Osteoblast (primary cell): ENCODE measurements around the gene HS6ST3. TPM values are rescaled to one million over a fixed set of nuclear protein-coding genes. Genes with fewer than 3 reads are reported as not detected.

Experiments
- DNase-seq: peaks from one replicate; pipeline ENCODE4 v3.0.0; 2011; ENCODE audit warnings: low spot score, mixed read lengths; ENCODE audit not compliant: insufficient read length; ENCODE audit errors: missing footprints
- H2AFZ ChIP-seq: 2 replicates; pipeline ENCODE4 v1.6.0; 2011; ENCODE audit warnings: mild to moderate bottlenecking, low read length
- H3K27ac ChIP-seq: 2 replicates; pipeline ENCODE4 v1.5.1; 2011; ENCODE audit warnings: mild to moderate bottlenecking, low read depth, low read length, moderate library complexity
- H3K27me3 ChIP-seq: 2 replicates; pipeline ENCODE4 v1.6.0; 2012; ENCODE audit warnings: mild to moderate bottlenecking, control low read depth, inconsistent platforms, low read length, moderate library complexity; ENCODE audit not compliant: insufficient read depth
- H3K36me3 ChIP-seq: 2 replicates; pipeline ENCODE4 v1.5.1; 2011; ENCODE audit warnings: mild to moderate bottlenecking, low read length, control low read depth, moderate library complexity; ENCODE audit not compliant: insufficient read depth
- H3K4me1 ChIP-seq: 2 replicates; pipeline ENCODE4 v1.5.1; 2011; ENCODE audit warnings: mild to moderate bottlenecking, low read length, control low read depth, moderate library complexity; ENCODE audit not compliant: insufficient read depth
- H3K4me2 ChIP-seq: 2 replicates; pipeline ENCODE4 v1.6.0; 2011; ENCODE audit warnings: mild to moderate bottlenecking, low read length; ENCODE audit not compliant: insufficient read depth
- H3K4me3 ChIP-seq: fragments of 200-600 bp; sonication (generic); 3 replicates; pipeline ENCODE4 v1.5.1; 2012; ENCODE audit warnings: mild to moderate bottlenecking, low read length, inconsistent platforms; ENCODE audit not compliant: insufficient read depth
- H3K79me2 ChIP-seq: 2 replicates; pipeline ENCODE4 v1.6.0; 2012; ENCODE audit warnings: mild to moderate bottlenecking, low read length, control low read depth, inconsistent platforms; ENCODE audit not compliant: insufficient read depth
- H3K9me3 ChIP-seq: 2 replicates; pipeline ENCODE4 v1.5.1; 2011; ENCODE audit warnings: low read depth, low read length, control low read depth
- H4K20me1 ChIP-seq: 2 replicates; pipeline ENCODE4 v1.6.0; 2012; ENCODE audit warnings: mild to moderate bottlenecking, low read length, control low read depth; ENCODE audit not compliant: insufficient read depth
- total RNA-seq: library from RNA; depleted of rRNA; stranded (reverse); fragments of >200 nt; gene quantifications from 2 replicates; pipeline ENCODE4 v1.2.3, GENCODE V29; 2012
- TF ChIP-seq, protein P1 (sequence below): IDR thresholded peaks from 2 replicates; pipeline ENCODE4 v1.5.1; 2011; ENCODE audit warnings: mild to moderate bottlenecking, low read depth, low read length, moderate library complexity; ENCODE audit errors: extremely low read depth

HS6ST3 gene
- total RNA-seq, 1 donor, result not detected

DNA sequence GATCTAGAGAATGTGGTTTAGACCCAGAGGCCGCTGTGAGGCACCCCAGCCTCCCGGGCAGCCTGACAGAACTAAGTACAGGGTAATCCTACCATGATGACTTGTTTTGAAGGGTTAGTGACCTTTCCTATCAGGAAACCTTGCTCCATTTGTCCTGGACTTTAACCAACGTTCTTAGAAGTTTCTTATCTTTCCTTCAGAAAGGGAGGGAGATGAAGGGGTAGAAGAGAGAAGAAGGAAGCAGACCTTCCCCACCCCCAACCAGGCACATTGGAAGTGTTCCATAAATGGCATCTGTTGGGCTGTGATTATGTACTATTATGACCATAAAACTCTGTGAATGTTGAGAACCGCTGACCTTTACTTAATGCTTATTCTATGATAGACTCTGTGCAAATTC lies 720.2 kb downstream of the HS6ST3 start:
- Histone ChIP-seq H3K4me3 (no peak overlapping the region), H3K79me2 (no peaks in the 10 kb centered on the region), H2AFZ (no peak overlapping the region), H3K9me3 (no peaks in the 10 kb centered on the region), H3K4me1 (no peaks in the 10 kb centered on the region), H3K27ac (no peak overlapping the region), H3K4me2 (no peak overlapping the region), H3K36me3 (no peaks in the 10 kb centered on the region), H3K27me3 (no peaks in the 10 kb centered on the region), H4K20me1 (no peaks in the 10 kb centered on the region)
- TF ChIP-seq, protein P1, sequence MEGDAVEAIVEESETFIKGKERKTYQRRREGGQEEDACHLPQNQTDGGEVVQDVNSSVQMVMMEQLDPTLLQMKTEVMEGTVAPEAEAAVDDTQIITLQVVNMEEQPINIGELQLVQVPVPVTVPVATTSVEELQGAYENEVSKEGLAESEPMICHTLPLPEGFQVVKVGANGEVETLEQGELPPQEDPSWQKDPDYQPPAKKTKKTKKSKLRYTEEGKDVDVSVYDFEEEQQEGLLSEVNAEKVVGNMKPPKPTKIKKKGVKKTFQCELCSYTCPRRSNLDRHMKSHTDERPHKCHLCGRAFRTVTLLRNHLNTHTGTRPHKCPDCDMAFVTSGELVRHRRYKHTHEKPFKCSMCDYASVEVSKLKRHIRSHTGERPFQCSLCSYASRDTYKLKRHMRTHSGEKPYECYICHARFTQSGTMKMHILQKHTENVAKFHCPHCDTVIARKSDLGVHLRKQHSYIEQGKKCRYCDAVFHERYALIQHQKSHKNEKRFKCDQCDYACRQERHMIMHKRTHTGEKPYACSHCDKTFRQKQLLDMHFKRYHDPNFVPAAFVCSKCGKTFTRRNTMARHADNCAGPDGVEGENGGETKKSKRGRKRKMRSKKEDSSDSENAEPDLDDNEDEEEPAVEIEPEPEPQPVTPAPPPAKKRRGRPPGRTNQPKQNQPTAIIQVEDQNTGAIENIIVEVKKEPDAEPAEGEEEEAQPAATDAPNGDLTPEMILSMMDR, result no peak
- DNase-seq, result peak; percentile 3

GRCh38 chr13:96811049-96811448 lies 721.1 kb downstream of the HS6ST3 start:
- H3K36me3 ChIP-seq, result no peaks in the 10 kb centered on the region
- DNase-seq, result no peak
- H2AFZ ChIP-seq, result no peak overlapping the region
- no peak overlapping the region for H3K4me3 ChIP-seq
- H3K4me1 ChIP-seq, result no peaks in the 10 kb centered on the region
- no peaks in the 10 kb centered on the region for H3K27me3 ChIP-seq
- no peaks in the 10 kb centered on the region for H3K9me3 ChIP-seq
- no peaks in the 10 kb centered on the region for H4K20me1 ChIP-seq
- no peak overlapping the region for H3K4me2 ChIP-seq
- H3K79me2 ChIP-seq, result no peaks in the 10 kb centered on the region
- no peak overlapping the region for H3K27ac ChIP-seq
- TF ChIP-seq, protein P1, result no peak

- H3K4me1 ChIP-seq, result no peaks in the 10 kb centered on the region
- no peak overlapping the region for H3K4me3 ChIP-seq
- H3K4me2 ChIP-seq, result no peak overlapping the region
- H3K79me2 ChIP-seq, result no peaks in the 10 kb centered on the region
- no peaks in the 10 kb centered on the region for H4K20me1 ChIP-seq
- no peak for DNase-seq
- no peaks in the 10 kb centered on the region for H3K27me3 ChIP-seq
- no peaks in the 10 kb centered on the region for H3K36me3 ChIP-seq
- H2AFZ ChIP-seq, result no peak overlapping the region
- H3K9me3 ChIP-seq, result no peaks in the 10 kb centered on the region
- H3K27ac ChIP-seq, result no peak overlapping the region
- TF ChIP-seq, protein P1, result no peak
These were observed 726.4 kb downstream of the HS6ST3 start for GRCh38 chr13:96816261-96816660.

DNA sequence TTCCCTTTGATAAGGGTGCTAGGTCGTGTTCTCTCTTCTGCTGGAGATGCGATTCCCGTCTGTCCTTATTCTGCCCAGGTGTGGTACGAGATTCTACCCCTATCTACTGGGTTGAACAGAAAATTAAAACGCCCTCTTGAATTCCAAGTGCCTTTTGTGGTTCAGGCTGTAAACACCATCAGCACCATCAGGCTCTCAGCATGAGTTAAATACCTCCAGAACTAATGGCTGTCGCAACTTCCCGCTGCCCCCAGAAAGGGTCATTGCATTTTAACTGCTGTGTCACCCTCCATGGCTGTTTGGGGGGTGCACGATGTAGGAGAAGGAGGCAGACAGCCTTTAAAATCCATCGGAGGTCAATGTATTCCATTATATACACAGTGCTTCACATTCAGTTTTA lies 727.0 kb downstream of the HS6ST3 start:
- no peaks in the 10 kb centered on the region for H3K27me3 ChIP-seq
- no peaks in the 10 kb centered on the region for H4K20me1 ChIP-seq
- no peaks in the 10 kb centered on the region for H3K79me2 ChIP-seq
- no peak overlapping the region for H3K4me3 ChIP-seq
- H3K27ac ChIP-seq, result no peak overlapping the region
- no peaks in the 10 kb centered on the region for H3K36me3 ChIP-seq
- TF ChIP-seq, protein P1, result no peak
- no peak overlapping the region for H2AFZ ChIP-seq
- DNase-seq, result no peak
- no peaks in the 10 kb centered on the region for H3K4me1 ChIP-seq
- no peak overlapping the region for H3K4me2 ChIP-seq
- H3K9me3 ChIP-seq, result no peaks in the 10 kb centered on the region
